ENCODE data around the gene MC4R.

MC4R gene

GRCh38 chr18:60329131-60329530 is 43.4 kb downstream of the MC4R start:
- no peak overlapping the region for H3K4me3 ChIP-seq (ENCODE audit: extremely low read depth, insufficient read depth, low read length, poor library complexity, severe bottlenecking)
- no peak overlapping the region for H3K27ac ChIP-seq (ENCODE audit: low read depth, low read length, severe bottlenecking)
- H3K4me1 ChIP-seq (ENCODE audit: control insufficient read depth, insufficient read depth, low read length, poor library complexity, severe bottlenecking), result no peaks in the 10 kb centered on the region
- no peaks in the 10 kb centered on the region for H3K9me3 ChIP-seq (ENCODE audit: control insufficient read depth, low read length)
- H3K36me3 ChIP-seq (ENCODE audit: control insufficient read depth, insufficient read depth, low read length), result no peaks in the 10 kb centered on the region

- no peaks in the 10 kb centered on the region for H3K4me1 ChIP-seq (ENCODE audit: control insufficient read depth, insufficient read depth, low read length, poor library complexity, severe bottlenecking)
- no peaks in the 10 kb centered on the region for H3K9me3 ChIP-seq (ENCODE audit: control insufficient read depth, low read length)
- H3K27ac ChIP-seq (ENCODE audit: low read depth, low read length, severe bottlenecking), result no peak overlapping the region
- WGBS, 2 experiments (ENCODE audit: insufficient coverage in 2 of 2), result 77 to 93% methylated on average over 2 of the region's 2 CpGs
- H3K36me3 ChIP-seq (ENCODE audit: control insufficient read depth, insufficient read depth, low read length), result no peaks in the 10 kb centered on the region
- no peak overlapping the region for H3K4me3 ChIP-seq (ENCODE audit: extremely low read depth, insufficient read depth, low read length, poor library complexity, severe bottlenecking)
Observed at GRCh38 chr18:60327880-60328279, 44.7 kb downstream of the MC4R start.

- H3K4me3 ChIP-seq (ENCODE audit: extremely low read depth, insufficient read depth, low read length, poor library complexity, severe bottlenecking), result no peak overlapping the region
- no peaks in the 10 kb centered on the region for H3K4me1 ChIP-seq (ENCODE audit: control insufficient read depth, insufficient read depth, low read length, poor library complexity, severe bottlenecking)
- H3K9me3 ChIP-seq (ENCODE audit: control insufficient read depth, low read length), result no peaks in the 10 kb centered on the region
- no peaks in the 10 kb centered on the region for H3K36me3 ChIP-seq (ENCODE audit: control insufficient read depth, insufficient read depth, low read length)
- no peak overlapping the region for H3K27ac ChIP-seq (ENCODE audit: low read depth, low read length, severe bottlenecking)
Observed at GRCh38 chr18:60322591-60322990, 50.0 kb downstream of the MC4R start.
